Thyroid gland (tissue), 4 donors: ENCODE results near the gene DMWD.

Experiments used
- POLR2A ChIP-seq, 2 donors: fragments of 450-650 bp; IDR thresholded peaks; one replicate each; pipeline ENCODE4 v1.6.1; 2017; ENCODE audit warnings: antibody characterized with exemption in 2 of 2, mild to moderate bottlenecking in 2 of 2, moderate library complexity in 1 of 2
- TF ChIP-seq, protein P1 (sequence below), 6 experiments: fragments of 200-600 bp in 3 of 6; fragments of 450-650 bp in 3 of 6; sonication (generic) in 3 of 6; IDR thresholded peaks; one replicate each; pipeline ENCODE4 v1.5.1; 2016 to 2019; ENCODE audit warnings: antibody characterized with exemption in 6 of 6, mild to moderate bottlenecking in 2 of 6, inconsistent platforms in 1 of 6, moderate library complexity in 1 of 6

DNA sequence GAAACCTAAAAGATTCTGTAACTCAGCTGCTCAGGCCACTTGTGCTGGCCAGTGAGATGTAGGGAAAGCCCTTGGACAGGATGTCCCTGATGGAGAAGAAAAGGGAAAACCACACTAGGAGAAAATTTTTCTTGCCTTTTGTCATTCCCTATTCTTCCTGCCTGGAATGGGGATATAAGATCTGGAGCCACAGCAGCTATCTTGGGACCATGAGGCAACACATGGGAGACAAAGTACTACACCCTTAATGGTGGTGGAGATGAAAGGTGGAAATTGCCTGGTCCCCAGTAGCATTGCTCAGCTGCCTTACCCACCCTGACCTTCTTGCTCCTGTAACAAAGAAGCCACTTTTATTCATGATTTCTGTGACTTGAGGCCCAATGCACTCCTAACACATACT, 13.1 kb upstream of the DMWD start:
- TF ChIP-seq, protein P1, sequence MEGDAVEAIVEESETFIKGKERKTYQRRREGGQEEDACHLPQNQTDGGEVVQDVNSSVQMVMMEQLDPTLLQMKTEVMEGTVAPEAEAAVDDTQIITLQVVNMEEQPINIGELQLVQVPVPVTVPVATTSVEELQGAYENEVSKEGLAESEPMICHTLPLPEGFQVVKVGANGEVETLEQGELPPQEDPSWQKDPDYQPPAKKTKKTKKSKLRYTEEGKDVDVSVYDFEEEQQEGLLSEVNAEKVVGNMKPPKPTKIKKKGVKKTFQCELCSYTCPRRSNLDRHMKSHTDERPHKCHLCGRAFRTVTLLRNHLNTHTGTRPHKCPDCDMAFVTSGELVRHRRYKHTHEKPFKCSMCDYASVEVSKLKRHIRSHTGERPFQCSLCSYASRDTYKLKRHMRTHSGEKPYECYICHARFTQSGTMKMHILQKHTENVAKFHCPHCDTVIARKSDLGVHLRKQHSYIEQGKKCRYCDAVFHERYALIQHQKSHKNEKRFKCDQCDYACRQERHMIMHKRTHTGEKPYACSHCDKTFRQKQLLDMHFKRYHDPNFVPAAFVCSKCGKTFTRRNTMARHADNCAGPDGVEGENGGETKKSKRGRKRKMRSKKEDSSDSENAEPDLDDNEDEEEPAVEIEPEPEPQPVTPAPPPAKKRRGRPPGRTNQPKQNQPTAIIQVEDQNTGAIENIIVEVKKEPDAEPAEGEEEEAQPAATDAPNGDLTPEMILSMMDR (IDR thresholded peaks at IDR 0.05): no peak
- no peak for TF ChIP-seq POLR2A (IDR thresholded peaks at IDR 0.05)
